ENCODE data around the gene ITPK1. TPM values are rescaled to one million over a fixed set of nuclear protein-coding genes. Genes with fewer than 3 reads are reported as not detected.

ITPK1 gene
- total RNA-seq, 2 experiments from 2014 or later: 17.8 to 34.7 TPM

DNA sequence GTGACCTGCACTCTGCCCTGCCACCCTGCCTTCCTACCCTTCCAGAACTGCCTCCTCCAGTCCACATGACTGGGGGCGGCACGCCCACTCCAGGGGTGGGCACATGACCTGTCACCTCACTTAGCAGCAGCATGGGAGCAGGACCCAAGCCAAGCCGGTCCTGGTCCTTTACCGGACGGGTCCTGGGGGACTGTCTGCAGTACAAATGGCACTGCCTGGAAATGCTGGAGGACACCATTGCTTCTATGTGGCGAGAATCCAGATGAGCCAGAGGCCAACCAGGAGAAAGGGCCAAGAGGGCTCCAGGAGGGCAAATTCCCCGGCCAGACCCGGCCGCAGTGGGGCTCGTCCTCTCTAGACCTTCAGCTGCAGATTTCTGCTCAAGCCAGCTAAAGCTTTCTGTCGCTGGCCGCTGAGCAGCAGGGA, 33.1 kb downstream of the ITPK1 start:
- H3K4me3 ChIP-seq (ENCODE audit: low read depth, low read length, poor library complexity, severe bottlenecking): no peak overlapping the region
- intact Hi-C loops (cut with micrococcal nuclease; ENCODE audit: unreplicated experiment): no loop called here
- H2AFZ ChIP-seq (ENCODE audit: low read length): no peak overlapping the region
- H4K20me1 ChIP-seq (ENCODE audit: insufficient read depth, low read length): no peaks in the 10 kb centered on the region; the same call in 1 of the 2 replicates
- H3K36me3 ChIP-seq (ENCODE audit: insufficient read depth, low read length): no peaks in the 10 kb centered on the region
- no peak overlapping the region for H3K4me2 ChIP-seq (ENCODE audit: low read length)
- no TSS peak for BruUV-seq (replicated peaks)
- H3K4me1 ChIP-seq (ENCODE audit: insufficient read depth, low read length, poor library complexity, severe bottlenecking): peaks cover 7% of the 10 kb centered on the region
- TF ChIP-seq, protein P1, sequence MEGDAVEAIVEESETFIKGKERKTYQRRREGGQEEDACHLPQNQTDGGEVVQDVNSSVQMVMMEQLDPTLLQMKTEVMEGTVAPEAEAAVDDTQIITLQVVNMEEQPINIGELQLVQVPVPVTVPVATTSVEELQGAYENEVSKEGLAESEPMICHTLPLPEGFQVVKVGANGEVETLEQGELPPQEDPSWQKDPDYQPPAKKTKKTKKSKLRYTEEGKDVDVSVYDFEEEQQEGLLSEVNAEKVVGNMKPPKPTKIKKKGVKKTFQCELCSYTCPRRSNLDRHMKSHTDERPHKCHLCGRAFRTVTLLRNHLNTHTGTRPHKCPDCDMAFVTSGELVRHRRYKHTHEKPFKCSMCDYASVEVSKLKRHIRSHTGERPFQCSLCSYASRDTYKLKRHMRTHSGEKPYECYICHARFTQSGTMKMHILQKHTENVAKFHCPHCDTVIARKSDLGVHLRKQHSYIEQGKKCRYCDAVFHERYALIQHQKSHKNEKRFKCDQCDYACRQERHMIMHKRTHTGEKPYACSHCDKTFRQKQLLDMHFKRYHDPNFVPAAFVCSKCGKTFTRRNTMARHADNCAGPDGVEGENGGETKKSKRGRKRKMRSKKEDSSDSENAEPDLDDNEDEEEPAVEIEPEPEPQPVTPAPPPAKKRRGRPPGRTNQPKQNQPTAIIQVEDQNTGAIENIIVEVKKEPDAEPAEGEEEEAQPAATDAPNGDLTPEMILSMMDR (conservative IDR thresholded peaks at IDR 0.05; ENCODE audit: low read length): no peak
- TF ChIP-seq EZH2phosphoT487 (IDR thresholded peaks at IDR 0.05; ENCODE audit: borderline replicate concordance, low read depth, low read length): no peak
- H3K9me3 ChIP-seq (ENCODE audit: low read length): no peaks in the 10 kb centered on the region
- ChIA-PET CTCF (ENCODE audit: unreplicated experiment) (no interaction called here), POLR2A (no interaction called here)
- no peak overlapping the region for H3K27ac ChIP-seq (ENCODE audit: low read depth, low read length, poor library complexity, severe bottlenecking)
- no peaks in the 10 kb centered on the region for H3K9me2 ChIP-seq (ENCODE audit: insufficient read depth, low read length)
- no peak for DNase-seq (ENCODE audit: low spot score)
- H3K79me2 ChIP-seq (ENCODE audit: insufficient read depth, low read depth, low read length): no peaks in the 10 kb centered on the region

GRCh38 chr14:93081876-93082570, 33.7 kb downstream of the ITPK1 start:
- Histone ChIP-seq H3K4me1 (ENCODE audit: insufficient read depth, low read length, poor library complexity, severe bottlenecking) (peaks cover 7% of the 10 kb centered on the region), H3K9me2 (ENCODE audit: insufficient read depth, low read length) (no peaks in the 10 kb centered on the region), H2AFZ (ENCODE audit: low read length) (no peak overlapping the region), H3K9me3 (ENCODE audit: low read length) (no peaks in the 10 kb centered on the region), H3K4me3 (ENCODE audit: low read depth, low read length, poor library complexity, severe bottlenecking) (no peak overlapping the region), H3K36me3 (ENCODE audit: insufficient read depth, low read length) (no peaks in the 10 kb centered on the region), H3K27ac (ENCODE audit: low read depth, low read length, poor library complexity, severe bottlenecking) (no peak overlapping the region), H3K4me2 (ENCODE audit: low read length) (no peak overlapping the region), H3K79me2 (ENCODE audit: insufficient read depth, low read depth, low read length) (no peaks in the 10 kb centered on the region), H4K20me1 (ENCODE audit: insufficient read depth, low read length) (no peaks in the 10 kb centered on the region; the same call in 1 of the 2 replicates)
- no peak for DNase-seq (ENCODE audit: low spot score)
- POLR2A ChIA-PET: interaction anchor here (0.9 kb wide), 1 partner anchor 129 kb away, joined by 3 read pairs; no protein-coding TSS in a partner anchor
- CTCF ChIA-PET (ENCODE audit: unreplicated experiment): no interaction called here
- no peak for TF ChIP-seq EZH2phosphoT487 (IDR thresholded peaks at IDR 0.05; ENCODE audit: borderline replicate concordance, low read depth, low read length)
- TF ChIP-seq, protein P1 (conservative IDR thresholded peaks at IDR 0.05; ENCODE audit: low read length): no peak
- intact Hi-C loops (cut with micrococcal nuclease; ENCODE audit: unreplicated experiment): no loop called here
- BruUV-seq (replicated peaks): no TSS peak

GRCh38 chr14:93079865-93080403, 35.8 kb downstream of the ITPK1 start:
- ChIA-PET CTCF (ENCODE audit: unreplicated experiment) (no interaction called here), POLR2A (no interaction called here)
- no peak overlapping the region for H2AFZ ChIP-seq (ENCODE audit: low read length)
- no peak overlapping the region for H3K4me3 ChIP-seq (ENCODE audit: low read depth, low read length, poor library complexity, severe bottlenecking)
- no peaks in the 10 kb centered on the region for H3K79me2 ChIP-seq (ENCODE audit: insufficient read depth, low read depth, low read length)
- TF ChIP-seq, protein P1 (conservative IDR thresholded peaks at IDR 0.05; ENCODE audit: low read length): no peak
- TF ChIP-seq EZH2phosphoT487 (IDR thresholded peaks at IDR 0.05; ENCODE audit: borderline replicate concordance, low read depth, low read length): no peak
- H3K9me3 ChIP-seq (ENCODE audit: low read length): no peaks in the 10 kb centered on the region
- no peak overlapping the region for H3K27ac ChIP-seq (ENCODE audit: low read depth, low read length, poor library complexity, severe bottlenecking)
- peaks cover 7% of the 10 kb centered on the region for H3K4me1 ChIP-seq (ENCODE audit: insufficient read depth, low read length, poor library complexity, severe bottlenecking)
- no peaks in the 10 kb centered on the region for H3K9me2 ChIP-seq (ENCODE audit: insufficient read depth, low read length)
- DNase-seq (ENCODE audit: low spot score): no peak
- H3K4me2 ChIP-seq (ENCODE audit: low read length): no peak overlapping the region
- no peaks in the 10 kb centered on the region for H3K36me3 ChIP-seq (ENCODE audit: insufficient read depth, low read length)
- no peaks in the 10 kb centered on the region for H4K20me1 ChIP-seq (ENCODE audit: insufficient read depth, low read length)
- intact Hi-C loops (cut with micrococcal nuclease; ENCODE audit: unreplicated experiment): no loop called here
- BruUV-seq (replicated peaks): no TSS peak

Data from OCI-LY7 (cell line).